Panc1 (cell line): Measurements from ENCODE around the gene PNPLA2. TPM values are rescaled to one million over a fixed set of nuclear protein-coding genes. Genes with fewer than 3 reads are reported as not detected.

Source experiments
- ATAC-seq: fragments of 200-7000 bp; cut with Tn5 transposase; 2 replicates; pipeline ENCODE4 v1.9.1; 2020; ENCODE audit warnings: mild to moderate bottlenecking, moderate library complexity
- BruUV-seq: library from RNA; stranded (reverse); fragments of 400-500 nt; replicated peaks from 2 replicates; lab custom pipeline; 2021; lab: Mats Ljungman, UMichigan
- CTCF ChIA-PET: fragments of 300-600 bp; sonication (Branson Sonifier 250); formaldehyde crosslinking; loops from one replicate; lab custom pipeline; 2022; ENCODE audit warnings: antibody characterized with exemption; lab: Charles Lee
- POLR2A ChIA-PET: fragments of 300-600 bp; sonication (Branson Sonifier 250); formaldehyde crosslinking; loops from one replicate; lab custom pipeline; 2022; ENCODE audit warnings: antibody characterized with exemption; lab: Charles Lee
- DNase-seq: peaks from one replicate; pipeline ENCODE4 v3.0.0-alpha.2; 2010; ENCODE audit warnings: low read depth, low spot score
- H3K27ac ChIP-seq: 2 replicates; pipeline ENCODE4 v1.5.1; 2011; ENCODE audit warnings: mild to moderate bottlenecking, low read length, inconsistent platforms
- H3K27me3 ChIP-seq: fragments of 200-500 bp; sonication (Bioruptor generic); 2 replicates; pipeline ENCODE4 v1.6.0; 2014; ENCODE audit warnings: low read length, inconsistent platforms; ENCODE audit not compliant: control insufficient read depth, insufficient read depth
- H3K36me3 ChIP-seq: fragments of 200-500 bp; sonication (Bioruptor generic); 2 replicates; pipeline ENCODE4 v1.5.1; 2014; ENCODE audit warnings: inconsistent platforms, mild to moderate bottlenecking, low read length, moderate library complexity; ENCODE audit not compliant: control insufficient read depth, insufficient read depth
- H3K4me1 ChIP-seq: 2 replicates; pipeline ENCODE4 v1.5.1; 2011; ENCODE audit warnings: inconsistent platforms, mild to moderate bottlenecking, low read length, moderate library complexity; ENCODE audit not compliant: control insufficient read depth, insufficient read depth
- H3K4me3 ChIP-seq, 2 experiments: 2 replicates each; pipeline ENCODE4 v1.5.1; 2011 to 2012; ENCODE audit warnings: low read depth in 2 of 2, low read length in 2 of 2, mild to moderate bottlenecking in 2 of 2, inconsistent platforms in 1 of 2, moderate library complexity in 1 of 2
- H3K9me3 ChIP-seq: fragments of 200-500 bp; sonication (Bioruptor generic); 2 replicates; pipeline ENCODE4 v1.5.1; 2014; ENCODE audit warnings: low read depth, mild to moderate bottlenecking, inconsistent platforms, low read length, moderate library complexity; ENCODE audit not compliant: control insufficient read depth, insufficient read depth
- POLR2AphosphoS5 ChIP-seq: IDR thresholded peaks from 2 replicates; pipeline ENCODE4 v1.6.1; 2012; ENCODE audit warnings: mild to moderate bottlenecking, low read depth, low read length, moderate library complexity
- SIN3A ChIP-seq: IDR thresholded peaks from 2 replicates; pipeline ENCODE4 v1.6.1; 2012; ENCODE audit warnings: low read depth, mild to moderate bottlenecking, low read length, moderate library complexity, borderline replicate concordance; ENCODE audit not compliant: insufficient read depth
- TCF7L2 ChIP-seq: IDR thresholded peaks from 2 replicates; pipeline ENCODE4 v1.6.1; 2011; ENCODE audit warnings: mild to moderate bottlenecking, low read depth, low read length, inconsistent platforms
- in situ Hi-C: cut with HindIII; loops from 2 replicates; pipeline ENCODE4 v1.10.0; 2016; ENCODE audit warnings: low sequenced_read_pairs, low pct_unique_long_range_greater_than_20kb
- intact Hi-C: fragments of 100-400 bp; cut with micrococcal nuclease; formaldehyde crosslinking; loops from one replicate; pipeline ENCODE4 v1.10.0; 2022; ENCODE audit not compliant: unreplicated experiment
- total RNA-seq: library from RNA; stranded (reverse); gene quantifications from one replicate; pipeline ENCODE4 v1.2.1, GENCODE V29; 2021; ENCODE audit not compliant: unreplicated experiment
- TF ChIP-seq, protein P1 (sequence below), 2 experiments: IDR thresholded peaks; 2 replicates each; pipeline ENCODE4 v1.6.1; 2011 to 2012; ENCODE audit warnings: low read depth in 2 of 2, control low read depth in 1 of 2, low read length in 1 of 2, mild to moderate bottlenecking in 1 of 2, moderate library complexity in 1 of 2; ENCODE audit not compliant: insufficient read depth in 1 of 2
- TF ChIP-seq, protein P2 (sequence below): fragments of 450-650 bp; IDR thresholded peaks from 2 replicates; pipeline ENCODE4 v1.5.1; 2017; ENCODE audit warnings: mild to moderate bottlenecking

PNPLA2 gene
- total RNA-seq, 1 experiment from 2014 or later = 244 TPM

DNA sequence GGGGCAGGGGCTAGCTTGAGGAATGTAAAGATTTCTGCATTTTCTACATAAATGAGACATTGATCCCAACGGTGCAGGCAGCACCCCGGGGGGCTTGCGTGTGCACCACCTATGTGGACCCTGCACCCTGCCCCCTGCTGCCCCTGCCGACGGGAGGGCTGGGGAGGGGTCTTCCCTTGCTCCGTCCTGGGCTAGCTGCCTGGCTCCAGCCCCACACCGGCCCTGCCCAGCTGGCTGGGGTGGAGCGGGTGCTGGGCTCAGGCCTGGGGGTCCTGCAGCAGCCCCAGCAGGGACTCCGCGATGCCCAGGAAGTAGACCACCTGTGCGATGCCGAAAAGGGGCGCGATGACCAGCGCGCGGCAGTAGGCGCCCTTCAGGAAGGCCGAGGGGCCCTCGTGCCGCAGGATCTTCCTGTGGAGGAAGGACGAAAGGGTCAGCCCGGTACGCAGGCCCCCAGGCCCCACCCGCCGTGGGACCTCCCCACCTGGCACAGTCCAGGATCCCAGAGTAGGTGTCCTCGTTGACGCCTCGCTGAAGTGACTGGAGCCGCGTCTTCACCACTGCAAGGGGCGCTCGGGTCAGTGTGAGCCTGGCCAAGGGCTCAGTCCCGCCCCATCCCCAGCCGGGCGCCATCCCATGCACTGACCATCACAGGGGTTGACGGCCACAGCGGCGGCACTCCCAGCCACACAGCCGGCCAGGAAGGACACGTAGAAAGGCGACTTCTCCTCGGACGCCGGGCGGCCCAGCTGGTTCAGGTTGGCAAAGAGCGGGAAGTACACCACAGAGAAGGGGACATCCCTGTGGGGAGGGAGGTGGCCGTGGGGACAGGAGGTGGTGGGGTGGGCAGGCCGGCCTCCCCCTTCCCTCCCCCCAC lies 26.8 kb upstream of the PNPLA2 start:
- Histone ChIP-seq H3K27me3 (no peaks in the 10 kb centered on the region), H3K4me1 (peaks cover 62% of the 10 kb centered on the region), H3K9me3 (no peaks in the 10 kb centered on the region), H3K36me3 (no peaks in the 10 kb centered on the region; the same call in none of the 2 replicates), H3K27ac (peak overlapping the region; percentile 86; the same call in 1 of the 2 replicates), H3K4me3 (no peak overlapping the region)
- intact Hi-C loops = no loop called here
- TF ChIP-seq, protein P1, sequence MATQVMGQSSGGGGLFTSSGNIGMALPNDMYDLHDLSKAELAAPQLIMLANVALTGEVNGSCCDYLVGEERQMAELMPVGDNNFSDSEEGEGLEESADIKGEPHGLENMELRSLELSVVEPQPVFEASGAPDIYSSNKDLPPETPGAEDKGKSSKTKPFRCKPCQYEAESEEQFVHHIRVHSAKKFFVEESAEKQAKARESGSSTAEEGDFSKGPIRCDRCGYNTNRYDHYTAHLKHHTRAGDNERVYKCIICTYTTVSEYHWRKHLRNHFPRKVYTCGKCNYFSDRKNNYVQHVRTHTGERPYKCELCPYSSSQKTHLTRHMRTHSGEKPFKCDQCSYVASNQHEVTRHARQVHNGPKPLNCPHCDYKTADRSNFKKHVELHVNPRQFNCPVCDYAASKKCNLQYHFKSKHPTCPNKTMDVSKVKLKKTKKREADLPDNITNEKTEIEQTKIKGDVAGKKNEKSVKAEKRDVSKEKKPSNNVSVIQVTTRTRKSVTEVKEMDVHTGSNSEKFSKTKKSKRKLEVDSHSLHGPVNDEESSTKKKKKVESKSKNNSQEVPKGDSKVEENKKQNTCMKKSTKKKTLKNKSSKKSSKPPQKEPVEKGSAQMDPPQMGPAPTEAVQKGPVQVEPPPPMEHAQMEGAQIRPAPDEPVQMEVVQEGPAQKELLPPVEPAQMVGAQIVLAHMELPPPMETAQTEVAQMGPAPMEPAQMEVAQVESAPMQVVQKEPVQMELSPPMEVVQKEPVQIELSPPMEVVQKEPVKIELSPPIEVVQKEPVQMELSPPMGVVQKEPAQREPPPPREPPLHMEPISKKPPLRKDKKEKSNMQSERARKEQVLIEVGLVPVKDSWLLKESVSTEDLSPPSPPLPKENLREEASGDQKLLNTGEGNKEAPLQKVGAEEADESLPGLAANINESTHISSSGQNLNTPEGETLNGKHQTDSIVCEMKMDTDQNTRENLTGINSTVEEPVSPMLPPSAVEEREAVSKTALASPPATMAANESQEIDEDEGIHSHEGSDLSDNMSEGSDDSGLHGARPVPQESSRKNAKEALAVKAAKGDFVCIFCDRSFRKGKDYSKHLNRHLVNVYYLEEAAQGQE (IDR thresholded peaks at IDR 0.05; ENCODE audit: insufficient read depth in 1 of 2, low read depth in 2 of 2, low read length in 1 of 2) = no peak
- TF ChIP-seq POLR2AphosphoS5 = no peak
- no peak for TF ChIP-seq SIN3A
- TF ChIP-seq, protein P2, sequence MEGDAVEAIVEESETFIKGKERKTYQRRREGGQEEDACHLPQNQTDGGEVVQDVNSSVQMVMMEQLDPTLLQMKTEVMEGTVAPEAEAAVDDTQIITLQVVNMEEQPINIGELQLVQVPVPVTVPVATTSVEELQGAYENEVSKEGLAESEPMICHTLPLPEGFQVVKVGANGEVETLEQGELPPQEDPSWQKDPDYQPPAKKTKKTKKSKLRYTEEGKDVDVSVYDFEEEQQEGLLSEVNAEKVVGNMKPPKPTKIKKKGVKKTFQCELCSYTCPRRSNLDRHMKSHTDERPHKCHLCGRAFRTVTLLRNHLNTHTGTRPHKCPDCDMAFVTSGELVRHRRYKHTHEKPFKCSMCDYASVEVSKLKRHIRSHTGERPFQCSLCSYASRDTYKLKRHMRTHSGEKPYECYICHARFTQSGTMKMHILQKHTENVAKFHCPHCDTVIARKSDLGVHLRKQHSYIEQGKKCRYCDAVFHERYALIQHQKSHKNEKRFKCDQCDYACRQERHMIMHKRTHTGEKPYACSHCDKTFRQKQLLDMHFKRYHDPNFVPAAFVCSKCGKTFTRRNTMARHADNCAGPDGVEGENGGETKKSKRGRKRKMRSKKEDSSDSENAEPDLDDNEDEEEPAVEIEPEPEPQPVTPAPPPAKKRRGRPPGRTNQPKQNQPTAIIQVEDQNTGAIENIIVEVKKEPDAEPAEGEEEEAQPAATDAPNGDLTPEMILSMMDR = no peak
- TF ChIP-seq TCF7L2 = no peak
- no TSS peak for BruUV-seq
- in situ Hi-C loops = no loop called here
- DNase-seq = no peak
- no peak for ATAC-seq
- CTCF ChIA-PET = no interaction called here
- POLR2A ChIA-PET = no interaction called here

DNA sequence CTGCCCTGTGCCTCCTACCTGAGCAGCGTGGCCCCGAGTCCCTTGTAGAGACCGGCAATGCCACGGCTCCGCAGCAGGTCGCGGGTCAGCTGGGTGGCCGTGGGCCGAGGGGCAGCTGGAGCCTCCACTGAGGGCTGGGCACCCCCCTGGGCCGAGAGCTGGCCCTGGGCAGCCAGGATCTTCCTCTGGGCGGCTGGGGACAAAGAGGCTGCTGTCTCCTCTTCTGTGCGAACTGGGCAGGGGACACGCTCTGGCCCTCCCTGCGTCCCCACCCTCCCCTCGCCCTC lies 26.2 kb upstream of the PNPLA2 start:
- CTCF ChIA-PET = no interaction called here
- TF ChIP-seq, protein P2 = no peak
- TF ChIP-seq, protein P1 (IDR thresholded peaks at IDR 0.05; ENCODE audit: insufficient read depth in 1 of 2, low read depth in 2 of 2, low read length in 1 of 2) = no peak
- TF ChIP-seq POLR2AphosphoS5 (no peak), SIN3A (no peak), TCF7L2 (no peak)
- in situ Hi-C loops = no loop called here
- intact Hi-C loops = no loop called here
- Histone ChIP-seq H3K27ac (no peak overlapping the region), H3K9me3 (no peaks in the 10 kb centered on the region), H3K36me3 (no peaks in the 10 kb centered on the region; the same call in none of the 2 replicates), H3K4me3 (no peak overlapping the region), H3K27me3 (no peaks in the 10 kb centered on the region), H3K4me1 (peaks cover 62% of the 10 kb centered on the region)
- no peak for ATAC-seq
- no peak for DNase-seq
- POLR2A ChIA-PET = no interaction called here
- no TSS peak for BruUV-seq
